ENCODE results near the gene DCAF12. TPM values are rescaled to one million over a fixed set of nuclear protein-coding genes. Genes with fewer than 3 reads are reported as not detected.
"Not testable (repeated sequence)": the region's sequence is repeated elsewhere in the genome, so short reads cannot be mapped to it uniquely, and the experiment has no call there.

DCAF12 gene
- total RNA-seq, 1 donor from 2014 or later, result 39.9 TPM

DNA sequence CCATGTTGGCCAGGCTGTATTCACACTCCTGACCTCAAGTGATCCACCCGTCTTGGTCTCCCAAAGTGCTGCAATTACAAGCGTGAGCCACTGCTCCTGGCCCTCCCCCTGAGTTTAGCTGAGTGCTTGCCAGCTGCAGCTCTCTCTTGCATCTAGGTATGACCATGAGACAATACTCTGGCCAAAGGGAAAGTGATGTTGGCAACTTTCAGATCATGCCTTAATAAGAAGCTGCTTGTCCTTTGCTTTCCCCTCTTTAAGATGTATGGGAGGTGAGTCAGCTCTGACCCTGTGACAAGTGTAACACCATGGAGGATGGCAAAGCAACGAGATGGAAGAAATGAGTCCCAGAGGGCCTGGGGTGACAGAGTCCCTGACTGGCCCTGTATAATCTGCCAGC, 18.7 kb upstream of the DCAF12 start:
- Histone ChIP-seq H3K36me3 (ENCODE audit: control insufficient read depth, insufficient read depth, low read length) (no peaks in the 10 kb centered on the region), H3K4me3 (ENCODE audit: low read depth, low read length) (no peak overlapping the region), H3K27me3 (ENCODE audit: control insufficient read depth, insufficient read depth, low read length) (no peaks in the 10 kb centered on the region)
- no peak for DNase-seq (ENCODE audit: low read depth)
- TF ChIP-seq, protein P1, sequence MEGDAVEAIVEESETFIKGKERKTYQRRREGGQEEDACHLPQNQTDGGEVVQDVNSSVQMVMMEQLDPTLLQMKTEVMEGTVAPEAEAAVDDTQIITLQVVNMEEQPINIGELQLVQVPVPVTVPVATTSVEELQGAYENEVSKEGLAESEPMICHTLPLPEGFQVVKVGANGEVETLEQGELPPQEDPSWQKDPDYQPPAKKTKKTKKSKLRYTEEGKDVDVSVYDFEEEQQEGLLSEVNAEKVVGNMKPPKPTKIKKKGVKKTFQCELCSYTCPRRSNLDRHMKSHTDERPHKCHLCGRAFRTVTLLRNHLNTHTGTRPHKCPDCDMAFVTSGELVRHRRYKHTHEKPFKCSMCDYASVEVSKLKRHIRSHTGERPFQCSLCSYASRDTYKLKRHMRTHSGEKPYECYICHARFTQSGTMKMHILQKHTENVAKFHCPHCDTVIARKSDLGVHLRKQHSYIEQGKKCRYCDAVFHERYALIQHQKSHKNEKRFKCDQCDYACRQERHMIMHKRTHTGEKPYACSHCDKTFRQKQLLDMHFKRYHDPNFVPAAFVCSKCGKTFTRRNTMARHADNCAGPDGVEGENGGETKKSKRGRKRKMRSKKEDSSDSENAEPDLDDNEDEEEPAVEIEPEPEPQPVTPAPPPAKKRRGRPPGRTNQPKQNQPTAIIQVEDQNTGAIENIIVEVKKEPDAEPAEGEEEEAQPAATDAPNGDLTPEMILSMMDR (IDR thresholded peaks at IDR 0.05; ENCODE audit: insufficient read depth, low read length, poor library complexity, severe bottlenecking), result no peak

DNA sequence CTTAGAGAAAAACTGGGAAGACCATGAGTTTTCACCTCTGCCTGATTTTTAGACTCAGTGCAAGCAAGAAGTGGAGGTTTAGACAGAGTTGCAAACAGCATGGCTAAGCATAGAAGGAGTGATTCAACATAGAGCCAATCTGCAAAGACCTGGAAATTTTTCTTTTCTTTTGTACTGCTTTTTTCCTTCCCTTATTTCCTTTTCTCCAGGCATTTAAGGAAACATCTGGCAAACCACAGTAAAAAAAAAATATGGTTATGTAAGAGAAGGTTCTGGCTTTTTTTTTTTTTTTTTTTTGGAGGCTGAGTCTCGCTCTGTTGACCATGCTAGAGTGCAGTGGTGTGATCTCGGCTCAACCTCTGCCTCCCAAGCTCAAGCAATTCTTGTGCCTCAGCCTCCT, 16.6 kb upstream of the DCAF12 start:
- no peaks in the 10 kb centered on the region for H3K36me3 ChIP-seq (ENCODE audit: control insufficient read depth, insufficient read depth, low read length)
- no peaks in the 10 kb centered on the region for H3K27me3 ChIP-seq (ENCODE audit: control insufficient read depth, insufficient read depth, low read length)
- no peak overlapping the region for H3K4me3 ChIP-seq (ENCODE audit: low read depth, low read length)
- DNase-seq (ENCODE audit: low read depth), result no peak
- TF ChIP-seq, protein P1 (IDR thresholded peaks at IDR 0.05; ENCODE audit: insufficient read depth, low read length, poor library complexity, severe bottlenecking), result no peak

DNA sequence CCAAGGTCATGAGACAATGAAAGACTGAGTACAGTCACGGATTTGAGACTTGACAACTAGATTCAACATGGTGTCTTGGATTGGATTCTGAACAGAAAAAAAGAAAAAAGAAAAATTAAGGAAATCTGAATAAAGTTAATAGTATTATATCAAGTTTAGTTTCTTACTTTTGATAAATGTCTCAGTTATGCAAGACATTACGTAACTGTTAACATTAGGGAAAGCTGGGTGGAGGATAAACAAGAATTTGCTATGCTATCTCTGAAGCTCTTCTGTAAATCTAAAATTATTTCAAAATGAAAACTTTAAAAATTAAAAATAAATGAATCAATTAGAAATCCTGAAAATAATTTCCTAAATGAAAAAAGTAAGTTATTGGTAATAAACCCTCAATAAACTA, 14.4 kb upstream of the DCAF12 start:
- Histone ChIP-seq H3K4me3 (ENCODE audit: low read depth, low read length) (no peak overlapping the region), H3K27me3 (ENCODE audit: control insufficient read depth, insufficient read depth, low read length) (no peaks in the 10 kb centered on the region), H3K36me3 (ENCODE audit: control insufficient read depth, insufficient read depth, low read length) (no peaks in the 10 kb centered on the region)
- TF ChIP-seq, protein P1 (IDR thresholded peaks at IDR 0.05; ENCODE audit: insufficient read depth, low read length, poor library complexity, severe bottlenecking), result no peak
- DNase-seq (ENCODE audit: low read depth), result no peak

DNA sequence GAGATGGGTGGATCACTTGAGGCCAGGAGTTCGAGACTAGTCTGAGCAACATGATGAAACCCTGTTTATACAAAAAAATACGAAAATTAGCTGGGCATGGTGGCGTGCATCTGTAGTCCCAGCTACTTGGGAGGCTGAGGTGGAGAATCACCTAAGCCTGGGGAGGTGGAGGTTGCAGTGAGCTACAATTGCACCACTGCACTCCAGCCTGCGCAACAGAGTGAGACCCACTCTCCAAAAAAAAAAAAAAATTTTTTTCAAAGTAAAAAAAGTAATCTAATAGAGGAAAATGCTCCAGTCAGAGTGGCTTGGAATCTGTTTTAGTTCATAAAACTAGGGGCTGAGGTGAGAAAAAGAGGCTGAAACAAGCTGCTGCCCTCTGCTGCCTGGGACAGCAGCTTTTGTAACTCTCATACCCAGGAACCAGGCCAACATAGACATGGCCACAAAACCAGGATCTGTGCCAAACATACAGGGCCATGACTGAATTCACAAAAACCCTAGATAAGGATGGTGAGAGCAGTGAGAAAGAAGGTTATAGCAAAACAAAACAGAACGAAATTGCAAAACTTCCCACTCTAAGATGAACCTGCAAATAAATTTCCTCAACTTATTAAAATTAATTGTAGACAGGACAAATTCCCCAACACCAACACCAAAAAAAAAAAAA, 13.1 kb upstream of the DCAF12 start:
- H3K27me3 ChIP-seq (ENCODE audit: control insufficient read depth, insufficient read depth, low read length), result no peaks in the 10 kb centered on the region
- no peak overlapping the region for H3K4me3 ChIP-seq (ENCODE audit: low read depth, low read length)
- TF ChIP-seq, protein P1 (IDR thresholded peaks at IDR 0.05; ENCODE audit: insufficient read depth, low read length, poor library complexity, severe bottlenecking), result peak; percentile 47
- H3K36me3 ChIP-seq (ENCODE audit: control insufficient read depth, insufficient read depth, low read length), result no peaks in the 10 kb centered on the region
- DNase-seq (ENCODE audit: low read depth), result peak; percentile 55

DNA sequence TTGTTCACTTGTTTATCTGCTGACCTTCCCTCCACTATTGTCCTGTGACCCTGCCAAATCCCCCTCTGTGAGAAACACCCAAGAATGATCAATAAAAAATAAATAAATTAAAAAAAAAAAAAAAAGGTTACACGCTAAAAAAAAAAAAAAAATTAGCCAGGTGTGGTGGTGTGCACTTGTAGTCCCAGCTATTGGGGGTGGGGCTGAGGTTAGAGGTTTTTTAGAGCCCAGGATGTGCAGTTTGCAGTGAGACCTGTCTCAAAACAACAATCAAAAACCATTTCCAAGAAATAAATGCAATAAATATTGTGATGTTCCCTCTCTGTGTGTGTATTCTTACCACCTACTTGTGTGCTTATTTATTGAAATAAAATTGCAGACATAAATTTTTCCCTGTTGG, 12.1 kb upstream of the DCAF12 start:
- not testable (repeated sequence) for H3K4me3 ChIP-seq (ENCODE audit: low read depth, low read length); H3K36me3 ChIP-seq (ENCODE audit: control insufficient read depth, insufficient read depth, low read length); H3K27me3 ChIP-seq (ENCODE audit: control insufficient read depth, insufficient read depth, low read length); DNase-seq (ENCODE audit: low read depth)

DNA sequence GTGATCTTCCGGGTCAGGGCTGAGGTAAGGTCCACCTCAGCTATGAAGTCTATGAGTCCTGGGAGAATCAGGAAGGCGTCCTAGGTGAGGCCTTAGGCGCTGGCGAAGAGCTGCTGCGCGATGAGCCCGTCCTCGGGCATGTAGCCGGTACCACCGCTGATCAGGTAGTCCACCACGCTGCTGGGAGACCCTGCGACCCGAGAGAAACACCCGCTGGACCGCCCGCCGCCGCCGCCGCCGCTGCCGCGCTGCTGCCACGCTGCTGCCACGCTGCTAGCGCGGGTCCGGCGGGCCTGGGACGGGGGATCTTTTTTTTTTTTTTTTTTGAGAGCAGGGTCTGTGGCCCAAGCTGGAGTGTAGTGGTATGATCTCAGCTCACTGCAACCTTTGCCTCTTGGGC, 8.0 kb upstream of the DCAF12 start:
- TF ChIP-seq, protein P1 (IDR thresholded peaks at IDR 0.05; ENCODE audit: insufficient read depth, low read length, poor library complexity, severe bottlenecking), result no peak
- Histone ChIP-seq H3K4me3 (ENCODE audit: low read depth, low read length) (no peak overlapping the region), H3K36me3 (ENCODE audit: control insufficient read depth, insufficient read depth, low read length) (no peaks in the 10 kb centered on the region), H3K27me3 (ENCODE audit: control insufficient read depth, insufficient read depth, low read length) (no peaks in the 10 kb centered on the region)
- DNase-seq (ENCODE audit: low read depth), result no peak

Data from kidney epithelial cell (primary cell).